GM19397 (cell line): ENCODE measurements around the gene WDR4.
"Not testable (repeated sequence)": the region's sequence is repeated elsewhere in the genome, so short reads cannot be mapped to it uniquely, and the experiment has no call there.

ENCODE experiments used
- ATAC-seq: cut with Tn5 transposase; IDR thresholded peaks from one replicate; pipeline ENCODE4 v1.9.1; 2021; ENCODE audit warnings: mild to moderate bottlenecking, moderate library complexity; ENCODE audit not compliant: unreplicated experiment

WDR4 gene

GRCh38 chr21:42880352-42880751, 1.0 kb upstream of the WDR4 start:
- no peak for ATAC-seq

- no peak for ATAC-seq
Observed at GRCh38 chr21:42878678-42878992, 704 bp downstream of the WDR4 start.

- ATAC-seq: not testable (repeated sequence)
Observed at GRCh38 chr21:42875811-42876210, 3.5 kb downstream of the WDR4 start.

- ATAC-seq: no peak
Observed at GRCh38 chr21:42873096-42873495, 6.2 kb downstream of the WDR4 start.

- ATAC-seq: no peak
Observed at GRCh38 chr21:42868196-42868595, 11.1 kb downstream of the WDR4 start.

GRCh38 chr21:42865776-42866160, 13.6 kb downstream of the WDR4 start:
- ATAC-seq: no peak

- no peak for ATAC-seq
Observed at GRCh38 chr21:42864815-42865775, 14.2 kb downstream of the WDR4 start.

GRCh38 chr21:42864286-42864685, 15.1 kb downstream of the WDR4 start:
- ATAC-seq: no peak

GRCh38 chr21:42863504-42863870, 15.9 kb downstream of the WDR4 start:
- no peak for ATAC-seq

- no peak for ATAC-seq
Observed at GRCh38 chr21:42862774-42863503, 16.4 kb downstream of the WDR4 start.

GRCh38 chr21:42861848-42862400, 17.4 kb downstream of the WDR4 start:
- no peak for ATAC-seq

- no peak for ATAC-seq
Observed at GRCh38 chr21:42861311-42861847, 18.0 kb downstream of the WDR4 start.

GRCh38 chr21:42860345-42860744, 19.0 kb downstream of the WDR4 start:
- ATAC-seq: no peak

- no peak for ATAC-seq
Observed at GRCh38 chr21:42859891-42860230, 19.5 kb downstream of the WDR4 start.

- no peak for ATAC-seq
Observed at GRCh38 chr21:42858957-42859890, 20.1 kb downstream of the WDR4 start.

GRCh38 chr21:42858185-42858847, 21.0 kb downstream of the WDR4 start:
- no peak for ATAC-seq

- no peak for ATAC-seq
Observed at GRCh38 chr21:42857216-42857615, 22.1 kb downstream of the WDR4 start.

- ATAC-seq: no peak
Observed at GRCh38 chr21:42855937-42856335, 23.4 kb downstream of the WDR4 start.

- ATAC-seq: no peak
Observed at GRCh38 chr21:42855171-42855936, 24.0 kb downstream of the WDR4 start.
